HG03469 (cell line): ENCODE measurements around the gene SRSF2.
"Not testable (repeated sequence)": the region's sequence is repeated elsewhere in the genome, so short reads cannot be mapped to it uniquely, and the experiment has no call there.

Source experiments
- ATAC-seq: cut with Tn5 transposase; IDR thresholded peaks from one replicate; pipeline ENCODE4 v1.9.1; 2021; ENCODE audit warnings: mild to moderate bottlenecking, moderate library complexity, moderate number of reproducible peaks; ENCODE audit not compliant: unreplicated experiment

SRSF2 gene

GRCh38 chr17:76737082-76737675 lies at the start of gene SRSF2:
TSS of gene SRSF2 (minus strand) at chr17:76737331. CDS start at chr17:76737160, 171 bp downstream.
- peak; percentile 52 for ATAC-seq

DNA sequence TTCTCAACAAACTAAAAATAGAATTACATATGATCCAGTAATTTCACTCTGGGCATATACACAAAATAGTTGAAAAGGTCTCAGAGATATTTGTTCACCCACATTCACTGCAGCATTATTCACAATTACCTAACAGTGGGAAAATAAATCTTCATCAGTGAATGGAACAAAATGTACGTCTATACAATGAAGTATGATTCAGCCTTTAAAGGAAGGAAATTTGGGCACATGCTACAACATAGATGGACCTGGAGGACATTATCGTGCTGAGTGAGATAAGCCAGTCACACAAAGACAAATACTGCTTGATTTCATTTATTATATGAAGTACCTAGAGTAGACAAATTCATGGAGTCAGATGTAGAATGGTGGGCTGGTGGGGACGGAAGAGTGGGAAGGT lies 47.8 kb upstream of the SRSF2 start:
- no peak for ATAC-seq

- no peak for ATAC-seq
Observed at GRCh38 chr17:76783146-76783545, 46.0 kb upstream of the SRSF2 start.

DNA sequence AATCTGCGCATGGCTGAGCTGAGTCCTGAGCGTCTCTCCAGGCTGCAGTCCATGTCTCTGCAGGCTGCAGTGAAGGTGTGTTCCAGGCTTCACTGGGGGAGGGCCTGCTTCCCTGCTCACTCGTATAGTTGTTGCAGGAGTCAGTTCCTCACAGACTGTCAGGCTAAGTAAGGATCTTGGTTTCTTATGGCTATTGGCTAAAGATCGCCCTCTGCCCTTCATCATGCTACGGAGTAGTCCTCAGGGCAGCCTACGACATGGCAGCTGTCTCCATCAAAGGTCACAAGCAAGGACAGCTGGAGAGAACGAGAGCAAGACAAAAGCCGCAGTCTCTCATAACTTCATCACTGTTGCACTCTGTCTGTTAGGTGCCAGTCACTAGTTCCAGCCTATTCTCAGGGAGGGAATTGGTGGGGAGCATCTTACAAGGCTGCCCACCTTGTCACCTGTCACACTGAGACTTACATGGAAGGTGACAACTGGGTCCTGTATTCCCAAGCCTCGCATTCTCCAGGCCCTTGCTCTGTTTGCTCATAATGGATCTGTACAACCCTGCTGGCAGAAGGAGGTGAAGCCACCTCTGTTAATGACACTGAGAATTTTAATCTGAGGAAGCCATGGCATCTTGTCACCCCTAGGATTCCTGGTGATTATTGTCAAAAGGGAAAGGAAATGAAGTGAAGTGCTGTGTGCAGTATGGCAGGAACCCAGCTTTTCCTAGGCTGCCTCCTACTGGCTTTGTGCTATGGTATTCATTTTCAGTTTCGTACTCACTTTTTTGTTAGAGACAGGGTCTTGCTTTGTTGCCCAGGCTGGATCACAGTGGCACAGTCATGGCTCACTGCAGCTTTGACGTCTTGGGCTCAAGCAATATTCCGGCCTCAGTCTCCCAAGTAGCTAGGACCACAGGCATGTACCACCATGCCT lies 44.2 kb upstream of the SRSF2 start:
- no peak for ATAC-seq

DNA sequence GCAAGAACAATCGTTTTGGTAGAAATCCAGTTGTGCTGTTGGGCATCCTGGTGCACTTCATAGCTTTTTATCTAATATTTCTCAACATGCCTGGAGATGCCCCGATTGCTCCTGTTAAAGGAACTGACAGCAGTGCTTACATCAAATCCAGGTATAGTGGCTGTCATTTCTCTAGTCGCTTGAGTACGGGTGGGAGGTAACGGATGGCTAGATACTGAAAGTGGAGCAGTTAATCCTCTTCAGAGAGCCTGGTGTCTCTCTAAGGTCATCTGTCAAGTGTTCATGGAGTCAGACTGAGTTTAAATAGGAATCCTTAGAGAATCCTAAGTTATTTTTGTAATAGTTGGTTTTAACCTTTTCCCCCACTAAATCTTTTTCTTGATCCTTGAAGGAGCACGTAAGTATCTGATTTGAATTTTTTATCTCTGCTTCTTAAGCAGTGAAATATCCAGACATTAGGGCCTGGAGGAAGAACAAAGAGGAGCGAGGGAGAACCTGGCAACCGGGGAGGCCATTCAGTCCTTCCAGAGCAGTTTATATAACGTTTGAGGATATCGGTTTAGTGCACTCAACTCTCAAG lies 38.0 kb upstream of the SRSF2 start:
- no peak for ATAC-seq

- no peak for ATAC-seq
Observed at GRCh38 chr17:76772842-76773525, 35.9 kb upstream of the SRSF2 start.

DNA sequence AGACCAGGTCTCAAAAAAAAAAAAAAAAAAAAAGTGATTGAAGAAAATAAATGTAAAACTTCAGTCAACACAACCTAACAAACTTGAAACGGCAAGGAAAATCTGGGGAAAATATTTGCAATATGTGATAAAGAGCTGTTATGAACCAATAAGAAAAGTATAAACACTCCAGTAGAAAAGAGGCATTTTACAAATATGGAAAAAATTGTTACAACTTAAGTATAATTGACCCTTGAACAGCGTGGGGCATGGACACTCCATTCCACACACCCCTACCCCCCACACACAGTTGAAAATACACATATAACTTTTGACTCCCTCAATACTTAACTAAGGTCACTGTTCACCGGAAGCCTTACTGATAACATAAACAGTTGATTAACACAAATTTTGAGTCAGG lies 21.4 kb upstream of the SRSF2 start:
- ATAC-seq, result no peak

- no peak for ATAC-seq
Observed at GRCh38 chr17:76757256-76757655, 20.1 kb upstream of the SRSF2 start.

DNA sequence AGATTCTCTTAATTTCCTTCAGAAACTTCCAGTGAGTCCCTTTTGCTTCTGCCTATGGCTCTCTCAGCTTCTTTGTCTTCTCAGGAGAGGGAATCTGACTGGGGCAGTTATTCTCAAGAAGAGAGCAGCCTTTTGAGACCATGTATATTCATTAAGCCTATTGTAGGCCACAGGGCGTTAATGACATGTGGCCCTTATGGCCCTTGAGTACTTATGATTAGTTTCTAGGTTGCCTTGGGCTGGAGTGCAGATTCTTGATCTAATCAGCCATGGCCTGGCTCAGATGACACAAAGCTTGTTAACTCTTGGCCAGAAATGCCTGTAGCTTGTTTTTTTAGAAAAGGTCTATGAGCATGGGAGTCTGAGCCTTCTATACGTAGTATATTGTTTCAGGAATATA lies 18.2 kb upstream of the SRSF2 start:
- ATAC-seq, result no peak

DNA sequence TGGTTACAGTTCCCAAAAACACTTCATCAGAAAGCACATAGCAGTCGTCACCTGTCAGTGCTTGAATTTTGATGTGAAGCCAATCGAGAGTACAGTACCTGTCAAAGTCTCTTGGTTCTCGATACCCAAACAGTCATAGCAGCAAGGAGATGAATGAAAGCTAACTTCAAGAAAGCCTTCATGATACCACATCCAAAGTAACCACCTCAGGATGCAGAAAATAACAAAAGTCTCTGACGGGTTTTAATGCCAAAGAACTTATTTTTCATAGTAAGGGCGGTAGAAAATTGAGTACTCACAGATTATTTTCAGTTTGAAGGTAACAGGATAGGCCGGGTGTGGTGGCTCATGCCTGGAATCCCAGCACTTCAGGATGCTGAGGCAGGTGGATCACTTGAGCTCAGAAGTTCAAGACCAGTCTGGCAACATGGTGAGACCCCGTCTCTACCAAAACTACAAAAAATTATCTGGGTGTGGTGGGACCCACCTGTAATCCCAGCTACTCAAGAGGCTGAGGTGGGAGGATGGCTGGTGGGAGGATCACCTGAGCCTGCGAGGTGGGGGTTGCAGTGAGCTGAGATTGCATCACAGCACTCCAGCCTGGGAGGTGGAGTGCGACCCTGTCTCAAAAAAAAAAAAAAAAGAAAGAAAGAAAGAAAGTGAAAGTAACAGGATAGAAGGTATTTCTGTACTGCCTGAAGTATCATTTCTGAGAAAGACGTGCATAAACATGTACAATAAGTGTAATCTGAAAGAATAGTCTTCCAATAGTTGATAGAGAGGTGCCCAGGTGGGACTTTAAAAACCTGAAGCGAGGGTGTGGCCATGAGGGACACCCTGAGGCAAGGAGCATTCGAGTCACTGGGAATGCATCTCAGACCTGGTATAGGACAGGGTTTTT lies 16.2 kb upstream of the SRSF2 start:
- no peak for ATAC-seq

GRCh38 chr17:76752006-76752405 lies 14.9 kb upstream of the SRSF2 start:
- no peak for ATAC-seq

DNA sequence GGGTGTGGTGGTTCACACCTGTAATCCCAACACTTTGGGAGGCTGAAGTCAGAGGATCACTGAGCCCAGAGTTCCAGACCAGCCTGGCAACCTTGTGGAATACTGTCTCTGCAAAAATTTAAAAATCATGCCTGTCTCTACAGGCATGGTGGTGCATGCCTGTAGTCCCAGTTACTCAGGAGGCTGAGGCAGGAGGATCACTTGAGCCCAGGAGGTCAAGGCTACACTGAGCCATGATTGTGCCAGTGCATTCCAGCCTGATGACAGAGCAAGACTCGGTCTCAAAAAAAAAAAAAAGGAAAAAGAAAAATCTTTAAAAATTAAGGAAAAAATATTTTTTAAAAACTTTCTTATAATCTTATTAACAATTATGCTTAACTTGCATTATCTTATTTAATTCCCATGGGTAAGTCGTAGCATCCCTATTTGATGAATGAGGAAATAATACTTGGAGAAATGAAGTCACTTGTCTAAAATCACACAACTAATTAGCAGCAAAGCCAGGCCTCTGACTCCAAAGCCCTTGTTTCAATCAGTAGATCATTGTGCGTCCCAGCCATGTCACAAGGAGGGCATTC lies 14.4 kb upstream of the SRSF2 start:
- no peak for ATAC-seq

GRCh38 chr17:76748657-76749056 lies 11.5 kb upstream of the SRSF2 start:
- ATAC-seq, result no peak

- no peak for ATAC-seq
Observed at GRCh38 chr17:76747716-76748363, 10.7 kb upstream of the SRSF2 start.

- not testable (repeated sequence) for ATAC-seq
Observed at GRCh38 chr17:76745785-76746184, 8.7 kb upstream of the SRSF2 start.

GRCh38 chr17:76744747-76745146 lies 7.6 kb upstream of the SRSF2 start:
- ATAC-seq, result no peak

- no peak for ATAC-seq
Observed at GRCh38 chr17:76742958-76743357, 5.8 kb upstream of the SRSF2 start.

- ATAC-seq, result no peak
Observed at GRCh38 chr17:76740329-76741118, 3.4 kb upstream of the SRSF2 start.
